Prostate gland (tissue), 2 donors: ENCODE results near the gene TBCC.

ENCODE experiments used
- POLR2A ChIP-seq: fragments of 450-650 bp; IDR thresholded peaks from one replicate; pipeline ENCODE4 v1.6.1; 2016; ENCODE audit warnings: antibody characterized with exemption, mild to moderate bottlenecking
- POLR2AphosphoS5 ChIP-seq: sonication (generic); formaldehyde crosslinking; IDR thresholded peaks from one replicate; pipeline ENCODE4 v1.6.1; 2017; ENCODE audit warnings: antibody characterized with exemption
- TF ChIP-seq, protein P1 (sequence below), 4 experiments: fragments of 200-600 bp in 2 of 4; fragments of 450-650 bp in 2 of 4; sonication (generic) in 2 of 4; IDR thresholded peaks; 1 replicate in 3 of 4; 2 replicates in 1 of 4; pipeline ENCODE4 v1.5.1; 2016 to 2019; ENCODE audit warnings: antibody characterized with exemption in 4 of 4, mild to moderate bottlenecking in 2 of 4, moderate library complexity in 2 of 4

DNA sequence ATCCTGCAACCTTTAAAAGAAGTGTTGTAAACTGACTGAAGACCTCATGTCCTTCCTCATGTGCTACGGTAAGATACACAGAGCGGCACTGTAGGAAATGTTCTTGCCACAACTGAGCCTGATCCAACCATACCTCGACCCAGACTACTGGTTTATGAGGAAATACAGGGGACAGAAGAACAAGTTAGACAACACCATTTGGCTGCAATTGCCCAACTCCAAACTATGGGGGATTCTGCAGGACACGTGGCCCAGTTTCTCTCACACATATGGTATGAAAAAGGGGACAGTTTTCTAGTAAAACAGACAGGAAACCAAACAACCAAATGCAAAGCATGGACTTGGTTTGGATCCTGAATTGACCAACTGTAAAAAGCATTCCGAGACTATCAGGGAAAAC, 34.0 kb downstream of the TBCC start:
- TF ChIP-seq, protein P1, sequence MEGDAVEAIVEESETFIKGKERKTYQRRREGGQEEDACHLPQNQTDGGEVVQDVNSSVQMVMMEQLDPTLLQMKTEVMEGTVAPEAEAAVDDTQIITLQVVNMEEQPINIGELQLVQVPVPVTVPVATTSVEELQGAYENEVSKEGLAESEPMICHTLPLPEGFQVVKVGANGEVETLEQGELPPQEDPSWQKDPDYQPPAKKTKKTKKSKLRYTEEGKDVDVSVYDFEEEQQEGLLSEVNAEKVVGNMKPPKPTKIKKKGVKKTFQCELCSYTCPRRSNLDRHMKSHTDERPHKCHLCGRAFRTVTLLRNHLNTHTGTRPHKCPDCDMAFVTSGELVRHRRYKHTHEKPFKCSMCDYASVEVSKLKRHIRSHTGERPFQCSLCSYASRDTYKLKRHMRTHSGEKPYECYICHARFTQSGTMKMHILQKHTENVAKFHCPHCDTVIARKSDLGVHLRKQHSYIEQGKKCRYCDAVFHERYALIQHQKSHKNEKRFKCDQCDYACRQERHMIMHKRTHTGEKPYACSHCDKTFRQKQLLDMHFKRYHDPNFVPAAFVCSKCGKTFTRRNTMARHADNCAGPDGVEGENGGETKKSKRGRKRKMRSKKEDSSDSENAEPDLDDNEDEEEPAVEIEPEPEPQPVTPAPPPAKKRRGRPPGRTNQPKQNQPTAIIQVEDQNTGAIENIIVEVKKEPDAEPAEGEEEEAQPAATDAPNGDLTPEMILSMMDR (IDR thresholded peaks at IDR 0.05), result no peak
- TF ChIP-seq POLR2A (no peak), POLR2AphosphoS5 (no peak)
